MM.1S (cell line): ENCODE results near the gene PA2G4.

Experiments used
- DNase-seq: peaks from one replicate; pipeline ENCODE4 v3.0.0-alpha.2; 2015
- H2AFZ ChIP-seq: fragments of 300-600 bp; sonication (generic); 2 replicates; pipeline ENCODE4 v1.6.0; 2016; ENCODE audit warnings: antibody characterized with exemption, low read length
- H3F3A ChIP-seq: fragments of 300-600 bp; sonication (generic); 2 replicates; pipeline ENCODE4 v1.6.1; 2016; ENCODE audit warnings: mild to moderate bottlenecking, antibody characterized with exemption, low read length, moderate library complexity, mixed read lengths; ENCODE audit not compliant: insufficient read depth
- H3K27ac ChIP-seq: fragments of 300-600 bp; sonication (generic); 2 replicates; pipeline ENCODE4 v1.5.1; 2016; ENCODE audit warnings: mild to moderate bottlenecking, low read length
- H3K27me3 ChIP-seq: fragments of 300-600 bp; sonication (generic); replicated peaks from 2 replicates; pipeline ENCODE4 v1.6.0; 2016; ENCODE audit warnings: low read length; ENCODE audit not compliant: insufficient read depth
- H3K36me3 ChIP-seq: fragments of 300-600 bp; sonication (generic); replicated peaks from 2 replicates; pipeline ENCODE4 v1.6.1; 2016; ENCODE audit warnings: mild to moderate bottlenecking, low read length, mixed read lengths; ENCODE audit not compliant: insufficient read depth
- H3K4me1 ChIP-seq: fragments of 300-600 bp; sonication (generic); 2 replicates; pipeline ENCODE4 v1.6.1; 2016; ENCODE audit warnings: low read length, mixed read lengths
- H3K4me2 ChIP-seq: fragments of 300-600 bp; sonication (generic); 2 replicates; pipeline ENCODE4 v1.6.0; 2016; ENCODE audit warnings: low read depth, low read length
- H3K4me3 ChIP-seq: fragments of 300-600 bp; sonication (generic); 2 replicates; pipeline ENCODE4 v1.5.1; 2016; ENCODE audit warnings: low read length, mixed read lengths
- H3K79me2 ChIP-seq: fragments of 300-600 bp; sonication (generic); 2 replicates; pipeline ENCODE4 v1.6.1; 2016; ENCODE audit warnings: mixed run types, low read length, mixed read lengths
- H3K9ac ChIP-seq: fragments of 300-600 bp; sonication (generic); 2 replicates; pipeline ENCODE4 v1.6.1; 2016; ENCODE audit warnings: low read length, mixed read lengths
- H3K9me2 ChIP-seq: fragments of 300-600 bp; sonication (generic); replicated peaks from 2 replicates; pipeline ENCODE4 v1.6.1; 2016; ENCODE audit warnings: mild to moderate bottlenecking, low read length, mixed read lengths; ENCODE audit not compliant: insufficient read depth
- H3K9me3 ChIP-seq: fragments of 300-600 bp; sonication (generic); replicated peaks from 2 replicates; pipeline ENCODE4 v1.6.1; 2016; ENCODE audit warnings: mild to moderate bottlenecking, low read length, mixed read lengths; ENCODE audit not compliant: insufficient read depth
- H4K20me1 ChIP-seq: fragments of 300-600 bp; sonication (generic); 2 replicates; pipeline ENCODE4 v1.6.1; 2016; ENCODE audit warnings: mild to moderate bottlenecking, low read length, moderate library complexity, mixed read lengths; ENCODE audit not compliant: insufficient read depth
- EZH2 ChIP-seq: fragments of 300-600 bp; sonication (generic); optimal IDR thresholded peaks from 2 replicates; pipeline ENCODE3; 2017; ENCODE audit warnings: low read depth, mild to moderate bottlenecking, antibody characterized with exemption, low read length, mixed read lengths
- EZH2phosphoT487 ChIP-seq: fragments of 300-600 bp; sonication (generic); IDR thresholded peaks from 2 replicates; pipeline ENCODE4 v1.6.1; 2018; ENCODE audit warnings: antibody characterized with exemption, low read length
- TF ChIP-seq, protein P1 (sequence below): fragments of 300-600 bp; sonication (generic); IDR thresholded peaks from 2 replicates; pipeline ENCODE4 v1.5.1; 2016; ENCODE audit warnings: antibody characterized with exemption, low read length, mixed read lengths

PA2G4 gene

DNA sequence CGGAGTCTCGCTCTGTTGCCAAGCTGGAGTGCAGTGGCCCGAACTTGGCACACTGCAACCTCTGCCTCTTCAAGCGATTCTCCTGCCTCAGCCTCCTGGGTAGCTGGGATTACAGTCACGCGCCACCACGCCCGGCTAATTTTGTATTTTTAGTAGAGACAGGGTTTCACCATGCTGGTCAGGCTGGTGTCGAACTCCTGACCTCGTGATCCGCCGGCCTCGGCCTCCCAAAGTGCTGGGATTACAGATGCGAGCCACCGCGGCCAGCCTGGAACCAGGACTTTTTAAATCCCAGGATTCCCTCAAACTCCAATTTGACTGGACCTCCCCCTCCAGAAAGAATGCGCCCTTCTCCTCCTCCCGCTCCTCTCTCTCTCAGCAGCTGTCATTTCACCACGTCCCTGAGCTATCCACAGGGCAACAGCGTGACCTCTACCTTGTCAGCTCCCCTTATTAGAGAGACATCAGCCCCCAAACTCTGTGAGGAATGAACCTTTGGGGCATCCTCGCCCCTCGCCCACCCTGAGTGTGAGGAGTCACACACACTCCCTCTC is 25.7 kb downstream of the PA2G4 start:
- DNase-seq = no peak
- Histone ChIP-seq H3K27ac (no peak overlapping the region), H3K9ac (peak overlapping the region; percentile 83; the same call in 1 of the 2 replicates), H3K4me3 (no peak overlapping the region), H3K9me3 (no peaks in the 10 kb centered on the region), H3F3A (peaks cover 23% of the 10 kb centered on the region), H3K36me3 (0 out of 2 replicates have a peak, but pooled peaks cover 11% of the 10 kb centered on the region), H3K4me2 (peak overlapping the region; percentile 94; the same call in 1 of the 2 replicates), H3K4me1 (peaks cover 17% of the 10 kb centered on the region), H3K27me3 (no peaks in the 10 kb centered on the region), H2AFZ (no peak overlapping the region), H4K20me1 (no peaks in the 10 kb centered on the region), H3K79me2 (peaks cover 32% of the 10 kb centered on the region), H3K9me2 (no peaks in the 10 kb centered on the region)
- TF ChIP-seq EZH2phosphoT487 (no peak), EZH2 (no peak)
- TF ChIP-seq, protein P1, sequence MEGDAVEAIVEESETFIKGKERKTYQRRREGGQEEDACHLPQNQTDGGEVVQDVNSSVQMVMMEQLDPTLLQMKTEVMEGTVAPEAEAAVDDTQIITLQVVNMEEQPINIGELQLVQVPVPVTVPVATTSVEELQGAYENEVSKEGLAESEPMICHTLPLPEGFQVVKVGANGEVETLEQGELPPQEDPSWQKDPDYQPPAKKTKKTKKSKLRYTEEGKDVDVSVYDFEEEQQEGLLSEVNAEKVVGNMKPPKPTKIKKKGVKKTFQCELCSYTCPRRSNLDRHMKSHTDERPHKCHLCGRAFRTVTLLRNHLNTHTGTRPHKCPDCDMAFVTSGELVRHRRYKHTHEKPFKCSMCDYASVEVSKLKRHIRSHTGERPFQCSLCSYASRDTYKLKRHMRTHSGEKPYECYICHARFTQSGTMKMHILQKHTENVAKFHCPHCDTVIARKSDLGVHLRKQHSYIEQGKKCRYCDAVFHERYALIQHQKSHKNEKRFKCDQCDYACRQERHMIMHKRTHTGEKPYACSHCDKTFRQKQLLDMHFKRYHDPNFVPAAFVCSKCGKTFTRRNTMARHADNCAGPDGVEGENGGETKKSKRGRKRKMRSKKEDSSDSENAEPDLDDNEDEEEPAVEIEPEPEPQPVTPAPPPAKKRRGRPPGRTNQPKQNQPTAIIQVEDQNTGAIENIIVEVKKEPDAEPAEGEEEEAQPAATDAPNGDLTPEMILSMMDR = no peak

DNA sequence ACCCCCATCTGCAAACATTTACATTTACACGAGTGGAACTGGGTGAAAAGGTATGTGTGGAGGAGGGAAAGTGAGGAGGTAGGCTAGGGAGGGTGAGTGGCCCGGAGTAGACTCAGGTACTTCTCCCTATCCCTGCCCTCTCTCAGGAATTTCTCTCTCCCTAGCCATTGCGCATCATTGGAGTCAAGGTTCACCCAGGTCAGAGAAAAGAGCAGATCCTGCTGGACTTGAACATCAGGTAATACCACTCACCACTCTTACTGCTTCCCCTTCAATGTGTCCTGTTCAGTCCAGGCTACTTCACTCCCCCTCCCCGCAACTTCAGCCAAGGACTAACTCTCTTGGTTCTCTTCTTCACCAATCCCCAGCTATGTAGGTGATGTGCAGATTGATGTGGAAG is 26.5 kb downstream of the PA2G4 start:
- 0 out of 2 replicates have a peak, but pooled peaks cover 11% of the 10 kb centered on the region for H3K36me3 ChIP-seq

DNA sequence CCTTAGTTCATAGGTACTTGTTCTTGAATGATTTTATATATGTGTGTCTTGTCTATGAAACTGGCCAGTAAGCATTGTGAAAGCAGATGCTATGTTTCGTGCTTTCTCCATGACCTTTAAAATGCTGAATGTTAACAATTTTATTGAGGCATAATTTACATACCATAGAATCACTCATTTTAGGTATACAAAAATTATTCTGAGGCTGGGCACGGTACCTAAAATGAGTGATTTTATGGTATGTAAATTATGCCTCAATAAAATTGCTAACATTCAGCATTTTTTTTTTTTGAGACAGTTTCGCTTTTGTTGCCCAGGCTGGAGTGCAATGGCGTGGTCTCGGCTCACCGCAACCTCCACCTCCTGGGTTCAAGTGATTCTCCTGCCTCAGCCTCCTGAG is 30.5 kb downstream of the PA2G4 start:
- Histone ChIP-seq H3K27ac (no peak overlapping the region), H4K20me1 (no peaks in the 10 kb centered on the region), H3K27me3 (no peaks in the 10 kb centered on the region), H3K4me3 (no peak overlapping the region), H2AFZ (no peak overlapping the region), H3K79me2 (peaks cover 9% of the 10 kb centered on the region), H3K36me3 (0 out of 2 replicates have a peak, but pooled peaks cover 11% of the 10 kb centered on the region), H3K9me3 (no peaks in the 10 kb centered on the region), H3F3A (no peaks in the 10 kb centered on the region), H3K9me2 (no peaks in the 10 kb centered on the region), H3K4me1 (0 out of 2 replicates have a peak, but pooled peaks cover 3% of the 10 kb centered on the region), H3K9ac (no peak overlapping the region), H3K4me2 (no peak overlapping the region)
- no peak for DNase-seq
- TF ChIP-seq EZH2phosphoT487 = no peak
- no peak for TF ChIP-seq EZH2
- TF ChIP-seq, protein P1 = no peak

More for the DNA sequence above, 26.5 kb downstream of the PA2G4 start:
- no peaks in the 10 kb centered on the region for H3K9me2 ChIP-seq
- H3K9ac ChIP-seq = no peak overlapping the region
- TF ChIP-seq EZH2phosphoT487 = no peak
- TF ChIP-seq, protein P1 = no peak
- no peak for TF ChIP-seq EZH2
- peaks cover 32% of the 10 kb centered on the region for H3K79me2 ChIP-seq
- no peak overlapping the region for H3K4me3 ChIP-seq
- H2AFZ ChIP-seq = no peak overlapping the region
- no peaks in the 10 kb centered on the region for H3K27me3 ChIP-seq
- peaks cover 17% of the 10 kb centered on the region for H3K4me1 ChIP-seq
- H4K20me1 ChIP-seq = no peaks in the 10 kb centered on the region
- H3K4me2 ChIP-seq = no peak overlapping the region
- no peak for DNase-seq
- no peaks in the 10 kb centered on the region for H3K9me3 ChIP-seq
- H3K27ac ChIP-seq = no peak overlapping the region
- peaks cover 22% of the 10 kb centered on the region for H3F3A ChIP-seq
